Fibroblast of skin of left quadriceps (primary cell): Measurements from ENCODE around the gene INPP5K.
"Not testable (repeated sequence)": the region's sequence is repeated elsewhere in the genome, so short reads cannot be mapped to it uniquely, and the experiment has no call there.

Source experiments
- DNase-seq, 2 experiments: peaks; one replicate each; pipeline ENCODE4 v3.0.0-alpha.2; 2013; ENCODE audit warnings: low read depth in 2 of 2

The INPP5K gene

GRCh38 chr17:1516388-1517161, at the start of gene INPP5K:
TSS of gene INPP5K (minus strand) at chr17:1516612. CDS start at chr17:1516499, 113 bp downstream.
- peak; percentile 95 for DNase-seq

GRCh38 chr17:1565877-1566276, 49.5 kb upstream of the INPP5K start:
- DNase-seq = no peak

- DNase-seq = no peak
Measured at GRCh38 chr17:1563786-1564613, 47.6 kb upstream of the INPP5K start.

GRCh38 chr17:1563471-1563785, 47.0 kb upstream of the INPP5K start:
- DNase-seq = not testable (repeated sequence)

DNA sequence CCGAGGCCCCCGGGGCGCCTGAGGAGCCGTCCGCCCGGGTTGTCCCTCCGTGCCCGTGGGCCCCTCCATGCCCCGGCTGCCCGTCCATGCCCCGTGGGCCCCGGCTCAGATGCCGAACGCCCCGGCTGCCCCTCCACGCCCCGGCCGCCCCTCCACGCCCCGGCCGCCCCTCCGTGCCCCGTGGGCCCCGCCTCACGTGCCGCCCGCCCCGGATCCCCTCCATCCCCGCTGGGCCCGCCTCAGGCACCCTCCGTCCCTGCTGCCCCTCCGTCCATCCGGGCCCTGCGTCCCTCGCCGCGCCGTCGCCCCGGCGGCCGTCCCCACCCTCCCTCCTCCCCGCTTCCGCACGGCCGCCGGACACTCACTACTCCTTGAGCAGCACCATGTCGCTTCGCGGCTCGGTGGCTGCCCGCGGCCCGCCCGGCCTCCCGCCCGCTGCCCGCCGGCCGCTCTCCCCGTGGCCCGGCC, 45.8 kb upstream of the INPP5K start:
- DNase-seq = no peak

GRCh38 chr17:1561420-1562175, 45.2 kb upstream of the INPP5K start:
- DNase-seq = no peak

DNA sequence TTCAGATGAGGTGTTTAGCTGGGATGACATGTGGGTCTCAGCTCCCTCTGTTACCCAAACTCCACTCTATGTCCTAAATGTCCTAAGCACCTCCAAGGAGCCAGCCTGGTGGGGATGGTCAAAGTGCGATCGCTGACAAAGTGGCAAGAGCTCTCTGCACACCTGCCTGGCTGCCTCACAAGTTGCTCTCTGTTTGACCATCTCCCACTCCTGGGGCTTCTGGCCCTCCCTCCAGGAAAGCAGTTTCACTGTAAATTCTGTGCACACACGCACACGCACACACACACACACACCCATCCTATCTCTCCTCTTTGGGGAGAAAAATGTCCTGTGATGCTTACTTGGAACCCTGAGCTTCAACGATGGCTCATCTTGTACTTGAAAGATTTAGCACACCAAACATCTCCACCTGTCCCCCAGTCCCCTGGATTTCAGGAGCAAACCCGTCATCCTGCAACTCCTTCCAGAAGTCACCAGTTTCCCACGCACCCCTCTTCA, 44.5 kb upstream of the INPP5K start:
- DNase-seq = no peak

GRCh38 chr17:1560101-1560857, 43.9 kb upstream of the INPP5K start:
- DNase-seq = no peak

DNA sequence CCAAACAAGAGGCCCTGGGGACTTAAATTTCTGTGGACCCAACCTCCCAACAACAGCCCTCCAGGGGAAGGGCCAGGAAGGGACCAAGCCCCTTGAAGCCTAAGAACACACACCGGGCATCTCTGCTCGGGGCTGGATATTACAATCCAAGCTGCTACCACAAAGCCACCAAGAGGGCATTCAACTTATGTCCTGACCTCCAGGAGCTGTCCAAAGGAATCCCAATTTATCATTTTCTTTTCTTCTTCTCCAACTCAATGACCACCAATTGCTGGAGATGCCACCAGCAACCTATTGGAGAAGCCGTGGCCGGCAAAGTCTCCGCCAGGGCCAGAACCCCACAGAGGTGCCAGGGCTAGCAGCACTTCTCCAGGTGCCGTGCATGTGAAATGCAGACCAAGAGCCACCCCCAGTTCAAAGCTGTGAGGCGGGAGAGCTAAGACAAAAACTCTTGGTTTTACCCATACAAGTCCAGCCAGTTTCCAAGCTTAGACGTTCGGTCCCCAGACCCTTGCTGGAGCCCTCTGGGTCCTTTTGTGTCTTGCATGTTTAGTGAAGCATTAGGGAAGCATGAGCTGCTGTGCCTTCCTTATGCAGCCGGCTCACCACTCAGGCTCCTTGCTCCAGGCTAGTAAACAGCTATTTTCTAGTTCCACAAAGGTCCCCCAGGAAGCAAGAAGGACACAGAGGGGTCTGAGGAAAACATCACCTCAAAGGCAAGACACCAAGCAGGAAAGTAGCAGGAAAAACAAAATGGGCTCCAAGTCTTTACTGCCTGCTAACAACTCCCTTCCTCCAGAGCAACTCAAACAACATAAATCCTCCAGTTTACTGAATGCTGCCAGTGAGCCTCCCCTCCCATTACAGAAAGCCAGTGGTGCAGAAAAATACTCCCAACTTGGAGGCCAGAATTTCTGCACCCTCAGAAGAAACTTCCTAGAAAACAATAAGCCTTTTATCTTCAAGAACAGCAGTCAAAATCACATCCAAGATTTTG, 42.9 kb upstream of the INPP5K start:
- DNase-seq = no peak

DNA sequence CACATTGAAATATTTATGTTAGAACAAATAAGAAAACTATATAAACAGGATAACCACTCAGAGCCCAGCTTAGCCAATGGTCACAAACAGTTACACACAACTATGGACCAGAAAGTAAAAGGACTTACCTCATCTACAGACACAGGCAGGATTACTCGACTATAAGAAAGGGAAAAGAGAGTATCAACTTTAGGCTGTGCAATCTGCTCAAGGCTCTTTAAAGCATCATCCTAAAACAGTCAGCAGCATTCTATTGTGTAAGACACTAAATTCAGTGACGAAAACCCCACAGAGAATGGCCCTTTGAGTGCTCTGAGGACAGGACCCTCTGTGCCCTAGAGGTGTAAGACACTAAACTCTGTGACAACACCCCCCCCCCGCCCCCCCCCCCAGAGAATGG, 42.0 kb upstream of the INPP5K start:
- DNase-seq = no peak

GRCh38 chr17:1557355-1558095, 41.1 kb upstream of the INPP5K start:
- DNase-seq = no peak

DNA sequence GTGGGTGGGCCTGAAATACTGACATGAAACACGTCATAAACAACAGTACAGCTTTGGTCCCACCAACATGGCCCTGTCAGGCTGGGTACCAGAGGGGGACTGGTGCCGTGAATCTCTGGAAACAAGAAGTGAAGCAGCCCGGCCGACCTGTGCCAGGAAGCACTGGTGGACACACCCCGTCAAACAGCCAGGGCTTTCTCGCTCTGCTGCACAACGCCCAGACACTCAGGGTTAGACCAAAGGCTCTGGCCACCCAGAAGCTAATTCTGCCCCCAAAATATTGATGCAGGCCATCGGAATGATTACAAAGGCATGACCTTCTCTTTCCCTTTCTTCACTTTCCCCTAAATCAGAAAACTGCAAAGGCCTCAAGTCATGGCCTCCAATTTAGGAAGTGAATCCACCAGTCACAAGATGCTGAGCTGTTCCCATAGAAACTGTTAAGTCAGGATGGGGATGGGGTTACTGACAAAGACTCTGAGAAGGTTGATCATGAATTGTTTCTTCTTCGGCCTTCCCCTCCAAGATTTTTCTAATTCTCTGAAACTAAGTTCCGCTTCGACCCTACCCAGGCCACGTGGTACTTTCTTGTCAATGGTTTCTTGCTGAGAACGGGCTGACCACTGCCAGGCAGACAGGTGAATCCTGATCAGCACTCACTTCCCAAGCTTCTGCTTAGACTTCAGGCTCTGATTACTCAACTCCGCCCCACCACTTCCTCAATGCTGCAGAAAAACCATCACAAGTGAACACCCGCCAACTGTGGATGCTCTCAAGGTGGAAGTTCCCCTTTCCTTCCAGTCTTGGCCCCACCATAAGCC, 39.4 kb upstream of the INPP5K start:
- no peak for DNase-seq

DNA sequence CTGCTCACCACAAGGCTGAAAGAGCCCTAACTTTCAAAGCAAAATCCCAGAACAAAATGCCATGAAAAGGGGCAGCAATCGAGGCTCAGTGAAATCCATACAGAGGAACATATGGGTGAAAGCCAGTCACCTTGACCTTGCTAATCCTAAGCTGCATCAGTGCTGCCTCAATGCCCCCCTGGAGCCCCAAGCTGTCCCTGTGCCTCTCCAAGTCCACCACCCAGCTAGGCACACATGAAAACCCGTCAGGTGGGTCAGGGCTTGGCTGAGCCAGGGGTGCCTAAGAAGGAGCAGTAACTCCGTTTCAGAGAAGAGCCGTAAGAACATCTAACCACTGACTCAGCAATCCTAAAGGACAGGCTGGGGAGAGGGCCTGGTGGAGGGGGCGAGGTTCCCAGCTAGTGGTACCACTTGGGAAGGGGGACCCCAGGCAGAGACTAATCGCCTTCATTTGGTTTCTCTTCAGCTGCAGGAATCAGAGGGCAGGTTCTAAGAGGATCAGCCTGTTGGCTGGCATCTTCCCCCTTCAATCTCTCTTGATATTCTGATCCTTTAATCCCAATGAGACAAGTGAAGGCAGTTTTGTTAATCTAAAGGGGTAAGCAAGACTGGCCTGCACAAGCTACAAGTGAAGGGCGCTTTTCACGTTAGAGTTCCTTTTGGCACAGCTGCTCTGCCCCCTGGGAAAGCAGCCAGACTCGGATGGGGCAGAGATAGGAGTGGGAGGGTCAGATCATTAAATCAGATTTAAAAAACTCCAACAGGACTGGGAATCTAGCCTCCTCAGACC, 38.5 kb upstream of the INPP5K start:
- no peak for DNase-seq

DNA sequence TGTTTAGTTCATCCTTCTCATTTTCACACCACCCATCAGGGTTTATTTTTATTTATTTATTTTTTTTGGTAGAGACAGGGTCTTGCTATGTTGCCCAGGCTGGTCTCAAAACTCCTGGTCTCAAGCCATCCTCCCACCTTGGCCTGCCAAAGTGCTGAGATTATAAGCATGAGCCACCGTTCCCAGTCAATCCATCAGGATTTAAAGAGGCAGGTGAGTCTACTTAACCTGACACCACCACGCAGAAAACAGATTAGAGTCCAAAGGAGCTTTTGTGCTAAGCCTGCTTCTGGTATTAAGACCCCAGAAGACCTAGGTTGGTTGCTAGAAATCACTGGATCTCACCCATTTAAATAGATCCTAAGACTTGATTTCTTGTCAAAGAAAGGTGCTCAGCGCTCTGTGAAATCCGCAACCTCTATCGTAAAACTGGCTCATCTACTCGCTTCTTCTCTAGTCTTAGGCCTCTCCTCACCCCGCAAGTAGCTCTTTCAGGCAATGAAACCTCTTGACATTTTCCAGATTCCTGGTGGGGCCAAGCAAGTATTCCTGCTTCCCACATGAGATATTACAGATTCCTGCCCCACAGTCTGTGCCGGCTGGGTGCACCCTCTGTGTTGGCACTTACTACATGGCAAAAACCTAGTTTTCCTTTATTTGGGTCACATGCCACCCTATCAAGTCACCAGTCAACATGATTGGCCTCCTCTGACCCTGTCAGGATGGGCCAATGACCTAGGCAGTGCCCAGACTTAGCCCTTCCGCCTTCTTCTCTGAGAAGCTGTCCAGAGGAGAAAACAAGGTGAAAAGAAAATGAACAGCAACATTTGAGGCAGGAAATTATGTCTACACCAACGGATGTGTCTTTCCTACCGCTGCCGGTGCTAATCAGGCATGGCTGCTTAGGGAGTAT, 37.2 kb upstream of the INPP5K start:
- DNase-seq = no peak

DNA sequence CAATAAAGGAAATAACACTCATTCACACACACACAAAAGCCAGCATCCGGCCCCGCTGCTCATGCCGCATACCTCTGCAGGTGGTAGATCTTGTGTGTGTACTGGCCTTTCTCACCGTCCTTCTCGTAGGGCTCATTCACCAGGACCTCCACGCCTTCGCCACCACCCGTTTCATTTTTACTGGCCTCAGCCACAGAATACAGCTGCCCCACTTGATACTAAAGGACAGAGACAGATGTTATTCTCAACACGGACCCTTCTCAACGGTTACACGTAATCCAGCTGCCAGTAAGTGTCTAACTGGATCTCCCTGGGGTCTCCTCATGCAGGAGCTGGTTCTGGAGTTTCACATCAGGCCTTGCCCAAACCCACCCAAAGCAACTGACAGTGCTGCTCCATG, 36.5 kb upstream of the INPP5K start:
- no peak for DNase-seq

DNA sequence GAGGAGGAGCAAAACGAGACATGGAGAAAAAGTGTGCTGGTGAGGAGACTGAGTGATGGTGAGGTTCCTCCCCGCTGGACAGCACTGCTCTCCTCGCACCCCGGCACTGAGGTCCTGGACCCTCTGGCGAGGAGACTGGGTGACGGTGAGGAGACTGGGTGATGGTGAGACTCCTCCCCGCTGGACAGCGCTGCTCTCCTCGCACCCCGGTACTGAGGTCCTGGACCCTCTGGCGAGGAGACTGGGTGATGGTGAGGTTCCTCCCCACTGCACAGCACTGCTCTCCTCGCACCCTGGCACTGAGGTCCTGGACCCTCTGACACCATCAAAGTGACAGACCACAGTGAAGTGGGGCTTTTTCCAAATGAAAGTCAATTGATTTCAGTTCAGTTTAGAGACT, 35.3 kb upstream of the INPP5K start:
- no peak for DNase-seq

DNA sequence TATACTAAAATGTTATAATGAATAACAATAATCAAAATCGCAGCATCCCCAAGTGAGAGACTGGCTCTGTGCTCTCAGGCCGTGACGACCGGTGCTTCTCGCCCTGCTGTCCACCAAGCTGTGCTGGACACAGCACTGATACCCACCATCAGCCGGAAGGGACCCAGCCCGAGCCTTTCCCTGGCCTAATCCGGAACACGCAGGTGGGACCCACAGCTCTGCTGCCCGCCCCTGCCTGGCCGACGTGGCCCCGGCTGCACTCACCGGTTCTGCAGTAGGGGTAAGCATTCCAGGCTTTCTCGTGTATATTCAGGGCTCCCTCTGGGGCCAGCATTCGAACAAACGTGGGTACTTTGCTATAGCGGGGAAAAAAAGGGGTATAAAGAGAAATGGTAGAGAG, 31.6 kb upstream of the INPP5K start:
- no peak for DNase-seq
